Stromal cell of bone marrow (primary cell): ENCODE results near the gene POLR3K.
A peak's percentile ranks its signal among the peaks of the same experiment; 100 is the strongest.

Source experiments
- DNase-seq: peaks from one replicate; pipeline ENCODE4 v3.0.0-alpha.2; 2012; ENCODE audit warnings: low read depth

The POLR3K gene

GRCh38 chr16:78444-79150 lies 25.2 kb upstream of the POLR3K start:
- no peak for DNase-seq

DNA sequence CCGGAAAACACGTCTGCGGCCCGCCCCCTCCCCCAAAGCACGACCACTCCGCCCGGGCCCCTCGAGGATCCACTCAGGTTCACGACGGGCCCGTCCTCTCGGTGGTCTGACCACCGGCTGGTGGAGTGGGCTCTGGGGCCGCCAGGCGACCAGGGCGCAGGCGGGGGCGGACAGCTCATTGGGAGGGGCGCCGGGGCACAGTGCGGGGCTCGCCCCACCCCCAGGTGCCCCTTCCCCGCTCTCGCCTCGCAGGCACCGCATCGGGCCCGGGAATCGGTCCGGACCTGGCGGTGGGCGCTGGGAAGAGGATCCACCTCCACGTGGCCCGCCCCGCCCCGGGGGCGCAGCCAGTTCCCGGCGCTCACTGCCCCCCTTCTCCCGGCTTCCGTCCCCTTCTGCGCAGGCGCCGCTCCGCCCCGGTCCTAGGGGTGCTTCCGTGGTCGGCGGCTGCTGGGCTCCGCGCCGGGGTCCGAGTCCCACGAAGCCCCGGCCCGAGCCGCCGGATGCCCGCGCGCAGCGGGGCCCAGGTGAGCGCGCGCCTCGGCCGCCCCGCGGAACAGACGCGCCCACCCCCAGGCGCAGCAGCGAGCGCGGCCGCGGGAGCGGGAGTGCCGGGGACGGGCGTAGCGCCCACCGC lies 24.5 kb upstream of the POLR3K start, which contains the start of gene MPG:
TSS of gene MPG (plus strand) at position 419 of the 637 bp plus-strand sequence. CDS start at position 504, 85 bp downstream.
- no peak for DNase-seq

GRCh38 chr16:77273-77806 lies 23.9 kb upstream of the POLR3K start:
- no peak for DNase-seq

DNA sequence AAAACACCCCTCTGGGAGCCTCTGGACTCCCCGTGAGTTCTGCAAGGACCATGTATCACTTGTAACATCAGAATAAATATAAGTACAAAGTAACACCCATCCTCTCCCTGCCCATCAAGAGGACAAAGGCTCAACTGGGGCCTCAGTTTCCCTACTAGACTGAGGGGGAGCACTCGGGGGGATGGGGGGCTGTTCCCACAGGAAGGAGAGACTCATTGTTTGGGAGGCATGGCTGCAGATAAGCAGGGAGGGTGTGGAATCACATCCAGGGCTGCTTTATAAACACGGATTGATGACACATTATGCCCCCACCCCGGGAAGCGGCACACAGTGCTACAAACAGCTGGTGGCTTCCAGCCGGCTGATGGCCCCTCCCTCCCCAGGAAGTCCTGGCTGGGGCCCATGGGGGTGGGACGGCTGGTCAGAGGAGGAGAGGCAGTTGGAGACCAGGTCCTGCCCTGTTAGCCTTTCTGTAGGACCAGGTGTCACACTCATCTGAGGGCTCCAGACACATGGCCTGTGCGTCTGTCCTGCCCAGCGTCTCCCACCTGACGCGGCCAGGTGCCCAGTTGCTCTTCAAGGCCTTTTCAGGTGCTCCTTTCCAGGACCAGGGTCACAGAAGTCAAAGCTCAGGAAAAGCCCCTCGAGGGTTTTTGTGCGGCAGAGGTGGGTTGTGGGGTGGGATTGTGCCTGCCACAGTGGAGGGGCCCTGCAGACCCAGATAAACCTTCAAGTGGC lies 23.3 kb upstream of the POLR3K start:
- peak; percentile 71 for DNase-seq

DNA sequence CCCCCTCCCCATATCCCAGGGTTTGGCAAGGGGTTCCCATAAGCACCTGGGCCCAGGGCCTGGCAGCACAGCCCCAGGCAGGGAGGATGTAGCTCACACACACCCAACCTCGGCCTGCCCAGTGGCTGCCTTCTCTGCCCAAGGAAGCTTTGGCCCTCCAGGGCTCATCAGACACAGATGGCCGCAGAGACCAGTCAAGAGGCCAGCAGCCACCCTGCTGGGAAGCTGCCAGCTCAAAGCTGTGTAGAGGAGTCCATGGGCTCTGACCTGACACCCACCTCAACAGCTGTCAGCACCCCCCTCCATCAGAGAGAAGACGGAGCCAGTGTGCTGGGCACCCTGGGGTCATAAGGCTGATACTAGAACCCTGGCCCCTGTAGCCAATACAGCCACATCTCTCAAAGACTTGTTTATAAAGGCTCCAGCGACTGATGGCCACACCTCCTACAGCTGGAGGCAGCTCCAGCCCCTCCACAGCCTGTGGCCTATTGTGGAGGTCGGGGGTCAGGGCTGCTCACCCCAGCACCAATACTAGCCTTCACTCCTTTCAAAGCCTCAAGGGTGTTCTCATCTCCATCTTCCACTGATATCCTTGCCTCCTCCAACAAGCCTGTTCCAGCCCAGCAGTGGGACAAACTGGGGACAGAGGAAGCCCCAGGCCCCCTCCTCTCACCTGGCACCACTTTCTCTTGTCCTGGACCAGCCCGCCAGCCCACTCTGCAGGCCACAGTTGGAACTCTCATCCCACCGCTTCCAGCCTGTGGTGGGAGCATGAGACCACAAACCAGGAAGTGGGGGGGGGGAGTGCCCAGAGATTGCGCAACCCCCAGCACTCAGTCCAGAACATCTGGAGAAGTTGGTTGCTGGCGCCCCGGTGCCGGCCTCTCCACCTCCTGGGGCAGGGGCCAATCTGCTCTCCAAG lies 22.4 kb upstream of the POLR3K start:
- DNase-seq: peak; percentile 60

DNA sequence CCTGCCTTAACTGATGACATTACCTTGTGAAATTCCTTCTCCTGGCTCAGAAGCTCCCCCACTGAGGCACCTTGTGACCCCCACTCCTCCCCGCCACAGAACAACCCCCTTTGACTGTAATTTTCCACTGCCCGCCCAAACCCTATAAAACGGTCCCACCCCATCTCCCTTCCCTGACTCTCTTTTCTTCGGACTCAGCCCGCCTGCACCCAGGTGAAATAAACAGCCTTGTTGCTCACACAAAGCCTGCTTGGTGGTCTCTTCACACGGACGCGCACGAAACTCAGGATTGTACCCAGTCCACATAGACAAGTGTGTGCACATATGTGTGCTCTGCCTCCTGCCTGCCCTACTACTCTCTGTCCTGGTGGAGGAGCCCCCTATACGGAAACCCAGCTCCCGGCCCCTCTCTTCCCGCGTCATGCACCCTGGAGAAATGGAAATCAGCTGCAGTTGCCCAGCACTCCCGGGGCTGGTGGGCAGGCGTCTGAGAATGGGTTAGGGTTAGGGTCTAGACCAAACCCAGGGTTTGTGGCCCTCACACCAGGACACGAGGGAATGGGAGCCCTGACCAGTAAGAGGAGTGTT lies 21.4 kb upstream of the POLR3K start:
- no peak for DNase-seq

- DNase-seq: no peak
Measured at GRCh38 chr16:74051-74746, 20.8 kb upstream of the POLR3K start.

DNA sequence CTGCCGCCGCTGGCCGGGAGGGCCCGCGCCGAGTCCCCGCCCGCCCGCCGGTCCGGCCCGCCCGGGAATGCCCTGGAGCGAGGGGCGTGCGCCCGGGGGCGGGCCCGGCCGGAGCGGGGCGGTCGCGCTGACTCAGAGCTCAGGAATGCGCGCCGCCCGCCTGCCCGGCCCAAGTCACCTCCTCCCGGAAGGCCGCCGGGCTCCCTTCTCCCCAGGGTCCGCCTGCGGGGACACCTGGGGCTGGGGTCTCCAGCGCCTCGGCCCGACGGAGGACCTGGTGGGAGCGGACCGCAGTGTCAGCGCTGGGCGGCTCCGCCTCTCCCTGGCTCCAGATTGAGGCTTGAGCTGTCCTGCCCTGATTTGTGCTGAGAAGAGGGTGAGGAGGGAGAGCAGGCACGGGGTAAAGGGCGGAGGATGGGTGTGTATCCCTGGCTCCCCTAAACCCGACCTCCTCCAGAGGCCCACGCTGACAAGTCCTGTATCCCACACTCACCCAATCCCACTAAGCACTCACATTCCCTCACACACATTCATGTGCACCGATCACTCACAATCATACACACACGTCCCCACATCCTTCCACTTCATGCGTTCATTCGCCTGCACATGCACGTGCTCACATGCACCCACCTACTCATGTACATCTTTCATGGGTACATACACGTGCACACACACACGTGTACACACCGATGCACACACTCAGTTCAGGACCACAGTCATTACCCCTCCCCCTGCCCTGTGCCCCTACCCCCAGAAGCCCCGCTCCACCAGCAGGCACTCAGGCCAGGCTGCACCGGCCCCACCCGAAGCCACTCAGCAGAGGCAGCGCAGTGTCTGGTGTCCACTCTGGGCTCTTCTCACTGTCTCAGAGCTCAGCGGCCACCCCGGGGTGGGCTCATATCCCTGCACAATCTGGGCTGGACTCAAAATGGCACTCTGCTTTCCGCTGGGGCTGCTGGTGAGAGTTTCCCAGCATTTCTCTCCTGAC lies 19.4 kb upstream of the POLR3K start, which contains the start of gene RHBDF1:
TSS of gene RHBDF1 (minus strand) at position 71 of the 988 bp plus-strand sequence. CDS start 7,616 bp downstream, outside the sequence.
- DNase-seq: no peak

DNA sequence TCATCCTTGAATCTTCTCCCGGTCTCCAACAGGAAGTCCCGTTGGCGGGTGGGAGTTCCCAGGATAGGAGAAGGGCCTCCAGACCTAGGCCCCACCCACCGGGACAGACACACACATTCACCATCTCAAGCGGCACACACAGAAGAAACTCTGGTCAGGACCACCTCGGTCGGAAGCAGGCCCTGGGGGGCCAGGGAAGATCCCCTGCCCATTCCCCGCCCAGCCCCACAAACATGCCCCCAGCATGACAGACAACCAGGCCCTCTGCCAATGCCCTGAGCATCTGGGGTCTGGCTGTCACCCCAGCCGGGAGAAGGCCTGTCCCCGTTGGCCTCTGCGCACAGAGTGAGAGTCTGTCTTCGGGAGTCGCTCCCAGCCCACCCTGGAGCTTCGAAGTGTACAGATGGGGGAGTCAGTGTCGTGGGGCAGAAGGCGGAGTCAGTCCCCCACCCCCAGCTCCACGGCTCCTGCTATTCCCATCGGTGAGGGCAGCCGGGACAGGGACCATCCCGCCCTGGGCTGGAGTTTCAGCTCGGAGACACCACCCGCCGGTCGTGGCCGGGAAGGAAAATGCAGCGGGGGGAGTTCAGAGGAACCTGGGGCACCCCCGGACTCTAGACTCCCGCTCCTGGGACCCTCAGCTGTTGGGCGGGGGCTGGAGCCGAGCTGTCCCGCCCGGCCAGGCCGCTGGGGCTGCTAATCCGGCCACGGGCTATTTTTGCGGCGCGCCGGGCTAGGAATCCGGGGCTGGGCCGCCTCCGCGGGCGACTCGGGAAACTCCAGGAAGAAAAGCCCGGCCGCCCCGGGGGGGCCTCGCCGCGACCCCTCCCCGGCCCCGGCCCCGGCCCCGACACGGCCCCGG lies 18.4 kb upstream of the POLR3K start:
- no peak for DNase-seq

DNA sequence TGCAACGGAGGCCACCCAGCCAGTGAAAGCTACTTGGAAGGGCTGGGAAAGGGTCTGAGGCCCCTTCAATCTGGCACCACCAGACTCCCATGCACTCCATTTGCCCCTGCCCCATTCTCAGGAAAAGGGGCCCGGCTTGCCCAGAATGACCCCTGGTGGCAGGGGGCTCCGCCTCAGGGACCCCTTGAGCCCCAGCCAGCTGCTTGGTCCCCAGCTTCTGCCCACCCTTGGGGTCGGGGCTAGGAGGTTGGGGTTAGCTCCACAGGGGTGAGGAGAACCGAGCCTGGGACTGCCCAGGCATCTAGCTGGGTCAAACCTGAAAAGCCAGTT lies 17.8 kb upstream of the POLR3K start:
- DNase-seq: no peak

DNA sequence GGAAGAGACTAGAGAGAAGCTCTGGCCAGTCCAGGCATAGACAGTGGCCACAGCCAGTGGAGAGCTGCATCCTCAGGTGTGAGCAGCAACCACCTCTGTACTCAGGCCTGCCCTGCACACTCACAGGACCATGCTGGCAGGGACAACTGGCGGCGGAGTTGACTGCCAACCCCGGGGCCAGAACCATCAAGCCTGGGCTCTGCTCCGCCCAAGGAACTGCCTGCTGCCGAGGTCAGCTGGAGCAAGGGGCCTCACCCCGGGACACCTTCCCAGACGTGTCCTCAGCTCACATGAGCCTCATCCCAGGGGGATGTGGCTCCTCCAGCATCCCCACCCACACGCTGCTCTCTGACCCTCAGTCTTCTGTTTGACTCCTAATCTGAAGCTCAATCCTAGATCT lies 15.8 kb upstream of the POLR3K start:
- DNase-seq: no peak

GRCh38 chr16:67884-68789 lies 14.7 kb upstream of the POLR3K start:
- DNase-seq: no peak

- no peak for DNase-seq
Measured at GRCh38 chr16:67183-67791, 13.9 kb upstream of the POLR3K start.

DNA sequence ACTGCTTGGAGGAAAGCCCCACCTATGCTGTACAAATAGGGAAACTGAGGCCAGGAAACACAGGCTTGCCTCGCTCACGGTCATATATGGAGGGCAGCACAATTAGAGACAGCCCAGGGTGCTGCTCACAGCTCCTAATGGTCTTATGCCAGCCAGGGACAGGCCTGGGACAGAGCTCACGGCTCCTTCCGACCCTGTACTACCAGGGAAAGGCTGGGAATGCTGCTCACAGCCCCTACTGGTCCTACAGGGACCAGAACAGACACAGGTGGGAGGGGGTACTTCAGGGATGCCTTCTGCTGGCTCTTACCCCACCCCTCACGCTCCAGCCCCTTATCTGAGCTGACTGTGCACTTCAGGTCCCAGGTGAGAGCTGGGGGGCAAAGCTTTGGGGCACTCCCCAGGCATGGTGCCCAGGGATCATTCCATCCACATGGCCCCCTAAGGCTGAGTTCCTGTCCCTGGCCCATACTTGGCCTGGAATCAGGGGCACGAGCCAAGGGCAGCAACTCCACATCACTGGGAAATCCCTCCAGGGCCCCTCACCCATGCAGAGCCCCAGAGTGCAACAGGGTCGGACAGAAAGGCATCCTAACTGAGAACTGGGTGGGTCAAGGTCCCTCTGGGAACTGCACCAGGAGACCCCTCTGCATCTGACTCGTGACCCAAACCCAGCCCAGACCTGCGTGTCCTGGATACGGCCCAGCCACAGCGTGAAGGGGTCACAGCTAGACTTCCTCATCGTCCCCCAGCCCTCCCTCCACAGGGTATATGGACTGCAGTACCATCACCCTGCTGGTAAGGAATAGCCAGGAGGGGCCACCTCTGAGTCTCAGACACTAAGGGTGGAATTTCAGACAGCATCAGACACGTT lies 13.1 kb upstream of the POLR3K start:
- DNase-seq: no peak

DNA sequence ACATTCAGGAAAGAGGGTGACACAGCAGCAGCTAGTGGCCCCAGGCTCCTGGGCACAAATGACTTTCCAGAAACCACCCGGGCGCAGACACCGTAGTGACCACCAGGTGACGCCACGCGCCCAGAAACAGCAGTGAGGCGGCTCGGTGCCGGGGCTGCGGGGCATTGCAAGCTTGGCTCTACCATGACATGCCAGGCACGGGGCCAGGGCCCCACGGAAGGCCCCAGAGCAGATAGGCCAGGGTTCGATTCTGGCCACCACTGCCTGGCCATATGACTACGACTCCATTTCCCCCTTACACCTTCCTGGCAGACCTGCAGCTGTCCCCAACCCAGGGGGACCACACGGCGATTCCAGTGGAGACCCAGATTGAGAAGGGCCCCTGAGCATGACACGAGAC lies 12.3 kb upstream of the POLR3K start:
- DNase-seq: no peak

GRCh38 chr16:64914-65255 lies 11.5 kb upstream of the POLR3K start:
- no peak for DNase-seq
